ENCODE data around the gene PUS1. TPM values are rescaled to one million over a fixed set of nuclear protein-coding genes. Genes with fewer than 3 reads are reported as not detected.

PUS1 gene
- polyA plus RNA-seq, 1 donor from 2014 or later, result 14.3 TPM

DNA sequence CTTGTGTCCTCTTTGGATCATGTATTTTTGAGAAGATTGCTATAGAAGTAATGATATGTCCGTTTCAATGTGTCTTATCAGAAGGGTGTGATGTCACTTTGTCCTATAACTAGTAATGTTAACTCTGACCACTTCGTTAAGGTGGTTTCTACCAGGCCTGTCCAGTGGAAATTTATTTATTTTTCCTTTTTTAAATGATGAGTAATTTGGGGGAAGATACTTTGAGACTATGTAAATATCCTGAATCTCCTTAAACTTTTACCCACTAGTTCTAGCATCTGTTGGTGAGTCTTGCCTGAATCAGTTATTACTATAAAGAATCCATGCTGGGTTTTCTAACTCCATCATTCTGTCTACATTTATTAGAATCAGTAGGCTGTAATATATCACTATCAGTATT is 36.0 kb downstream of the PUS1 start:
- TF ChIP-seq MXI1 (conservative IDR thresholded peaks at IDR 0.05; ENCODE audit: poor library complexity, severe bottlenecking), result no peak
- no peak for TF ChIP-seq EZH2 (IDR thresholded peaks at IDR 0.05; ENCODE audit: borderline replicate concordance, insufficient read depth, low read length, poor library complexity, severe bottlenecking)
- TF ChIP-seq RAD21 (conservative IDR thresholded peaks at IDR 0.05), result no peak
- no peak for TF ChIP-seq TAF1 (IDR thresholded peaks at IDR 0.05; ENCODE audit: low read depth)
- TF ChIP-seq SMC3 (conservative IDR thresholded peaks at IDR 0.05; ENCODE audit: poor library complexity), result no peak
- TF ChIP-seq EP300 (conservative IDR thresholded peaks at IDR 0.05; ENCODE audit: poor library complexity, severe bottlenecking), result no peak
- no peak for TF ChIP-seq POLR2AphosphoS5 (IDR thresholded peaks at IDR 0.05)
- TF ChIP-seq, protein P1, sequence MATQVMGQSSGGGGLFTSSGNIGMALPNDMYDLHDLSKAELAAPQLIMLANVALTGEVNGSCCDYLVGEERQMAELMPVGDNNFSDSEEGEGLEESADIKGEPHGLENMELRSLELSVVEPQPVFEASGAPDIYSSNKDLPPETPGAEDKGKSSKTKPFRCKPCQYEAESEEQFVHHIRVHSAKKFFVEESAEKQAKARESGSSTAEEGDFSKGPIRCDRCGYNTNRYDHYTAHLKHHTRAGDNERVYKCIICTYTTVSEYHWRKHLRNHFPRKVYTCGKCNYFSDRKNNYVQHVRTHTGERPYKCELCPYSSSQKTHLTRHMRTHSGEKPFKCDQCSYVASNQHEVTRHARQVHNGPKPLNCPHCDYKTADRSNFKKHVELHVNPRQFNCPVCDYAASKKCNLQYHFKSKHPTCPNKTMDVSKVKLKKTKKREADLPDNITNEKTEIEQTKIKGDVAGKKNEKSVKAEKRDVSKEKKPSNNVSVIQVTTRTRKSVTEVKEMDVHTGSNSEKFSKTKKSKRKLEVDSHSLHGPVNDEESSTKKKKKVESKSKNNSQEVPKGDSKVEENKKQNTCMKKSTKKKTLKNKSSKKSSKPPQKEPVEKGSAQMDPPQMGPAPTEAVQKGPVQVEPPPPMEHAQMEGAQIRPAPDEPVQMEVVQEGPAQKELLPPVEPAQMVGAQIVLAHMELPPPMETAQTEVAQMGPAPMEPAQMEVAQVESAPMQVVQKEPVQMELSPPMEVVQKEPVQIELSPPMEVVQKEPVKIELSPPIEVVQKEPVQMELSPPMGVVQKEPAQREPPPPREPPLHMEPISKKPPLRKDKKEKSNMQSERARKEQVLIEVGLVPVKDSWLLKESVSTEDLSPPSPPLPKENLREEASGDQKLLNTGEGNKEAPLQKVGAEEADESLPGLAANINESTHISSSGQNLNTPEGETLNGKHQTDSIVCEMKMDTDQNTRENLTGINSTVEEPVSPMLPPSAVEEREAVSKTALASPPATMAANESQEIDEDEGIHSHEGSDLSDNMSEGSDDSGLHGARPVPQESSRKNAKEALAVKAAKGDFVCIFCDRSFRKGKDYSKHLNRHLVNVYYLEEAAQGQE (IDR thresholded peaks at IDR 0.05; ENCODE audit: borderline replicate concordance), result no peak
- no peak for TF ChIP-seq CTCF (IDR thresholded peaks at IDR 0.05; ENCODE audit: poor library complexity, severe bottlenecking)
- Histone ChIP-seq H4K20me1 (ENCODE audit: insufficient read depth) (no peaks in the 10 kb centered on the region), H3K27me3 (ENCODE audit: insufficient read depth, low read depth, low read length) (no peaks in the 10 kb centered on the region), H3F3A (ENCODE audit: insufficient read depth, low read length, poor library complexity, severe bottlenecking) (peaks cover 3% of the 10 kb centered on the region), H3K4me2 (ENCODE audit: low read length) (no peak overlapping the region), H3K9me2 (ENCODE audit: insufficient read depth, low read length) (no peaks in the 10 kb centered on the region), H3K9ac (ENCODE audit: low read length) (no peak overlapping the region), H3K79me2 (replicated peaks; ENCODE audit: insufficient read depth, low read length) (peaks cover 49% of the 10 kb centered on the region), H3K9me3 (ENCODE audit: low read length) (no peaks in the 10 kb centered on the region), H2AFZ (ENCODE audit: low read depth, low read length) (no peak overlapping the region), H3K27ac (ENCODE audit: low read length) (no peak overlapping the region), H3K4me3 (ENCODE audit: low read length) (no peak overlapping the region), H3K36me3 (ENCODE audit: insufficient read depth, low read length) (no peaks in the 10 kb centered on the region)

DNA sequence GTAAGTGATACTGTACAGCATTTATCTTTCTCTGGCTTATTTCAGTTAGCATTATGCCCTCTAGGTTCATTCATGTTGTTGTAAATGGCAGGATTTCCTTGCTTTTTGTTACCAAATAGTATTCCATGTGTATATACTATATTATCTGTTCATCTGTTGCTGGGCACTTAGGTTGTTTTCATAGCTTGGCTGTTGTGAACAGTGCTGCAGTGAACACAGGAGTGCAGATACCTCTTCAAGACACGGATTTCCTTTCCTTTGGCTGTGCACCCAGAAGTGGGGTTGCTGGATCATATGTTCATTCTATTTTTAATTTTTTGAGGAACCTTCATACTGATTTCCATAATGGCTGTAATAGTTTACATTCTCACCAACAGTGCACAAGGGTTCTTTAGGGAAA is 42.1 kb downstream of the PUS1 start:
- Histone ChIP-seq H3K4me3 (ENCODE audit: low read length) (no peak overlapping the region), H3K79me2 (replicated peaks; ENCODE audit: insufficient read depth, low read length) (peaks cover 34% of the 10 kb centered on the region), H3K9ac (ENCODE audit: low read length) (no peak overlapping the region), H3K36me3 (ENCODE audit: insufficient read depth, low read length) (no peaks in the 10 kb centered on the region), H2AFZ (ENCODE audit: low read depth, low read length) (no peak overlapping the region), H3K9me3 (ENCODE audit: low read length) (no peaks in the 10 kb centered on the region), H3K27me3 (ENCODE audit: insufficient read depth, low read depth, low read length) (no peaks in the 10 kb centered on the region), H3K4me2 (ENCODE audit: low read length) (no peak overlapping the region), H3K27ac (ENCODE audit: low read length) (no peak overlapping the region), H3F3A (ENCODE audit: insufficient read depth, low read length, poor library complexity, severe bottlenecking) (no peaks in the 10 kb centered on the region), H4K20me1 (ENCODE audit: insufficient read depth) (no peaks in the 10 kb centered on the region), H3K9me2 (ENCODE audit: insufficient read depth, low read length) (no peaks in the 10 kb centered on the region)
- TF ChIP-seq TAF1 (IDR thresholded peaks at IDR 0.05; ENCODE audit: low read depth) (no peak), CTCF (IDR thresholded peaks at IDR 0.05; ENCODE audit: poor library complexity, severe bottlenecking) (no peak), RAD21 (conservative IDR thresholded peaks at IDR 0.05) (no peak), EP300 (conservative IDR thresholded peaks at IDR 0.05; ENCODE audit: poor library complexity, severe bottlenecking) (no peak), SMC3 (conservative IDR thresholded peaks at IDR 0.05; ENCODE audit: poor library complexity) (no peak), MXI1 (conservative IDR thresholded peaks at IDR 0.05; ENCODE audit: poor library complexity, severe bottlenecking) (no peak), POLR2AphosphoS5 (IDR thresholded peaks at IDR 0.05) (no peak), EZH2 (IDR thresholded peaks at IDR 0.05; ENCODE audit: borderline replicate concordance, insufficient read depth, low read length, poor library complexity, severe bottlenecking) (no peak)
- TF ChIP-seq, protein P1 (IDR thresholded peaks at IDR 0.05; ENCODE audit: borderline replicate concordance), result no peak
